GM06990 (cell line): ENCODE results near the gene AFP.

Experiments used
- DNase-seq: peaks from one replicate; pipeline ENCODE4 v3.0.0-alpha.2; 2011; ENCODE audit not compliant: insufficient read length; ENCODE audit errors: extremely low read depth
- H3K27me3 ChIP-seq: replicated peaks from 2 replicates; pipeline ENCODE4 v1.6.0; 2011; ENCODE audit warnings: low read length; ENCODE audit not compliant: control insufficient read depth, insufficient read depth
- H3K36me3 ChIP-seq: 2 replicates; pipeline ENCODE4 v1.5.1; 2011; ENCODE audit warnings: low read length; ENCODE audit not compliant: control insufficient read depth, insufficient read depth
- H3K4me3 ChIP-seq: replicated peaks from 2 replicates; pipeline ENCODE4 v1.5.1; 2011; ENCODE audit warnings: low read depth, mild to moderate bottlenecking, control low read depth, low read length
- TF ChIP-seq, protein P1 (sequence below): IDR thresholded peaks from 2 replicates; pipeline ENCODE4 v1.5.1; 2011; ENCODE audit warnings: low read length, control low read depth, mild to moderate bottlenecking, inconsistent platforms; ENCODE audit not compliant: insufficient read depth, poor library complexity, severe bottlenecking

Gene AFP

DNA sequence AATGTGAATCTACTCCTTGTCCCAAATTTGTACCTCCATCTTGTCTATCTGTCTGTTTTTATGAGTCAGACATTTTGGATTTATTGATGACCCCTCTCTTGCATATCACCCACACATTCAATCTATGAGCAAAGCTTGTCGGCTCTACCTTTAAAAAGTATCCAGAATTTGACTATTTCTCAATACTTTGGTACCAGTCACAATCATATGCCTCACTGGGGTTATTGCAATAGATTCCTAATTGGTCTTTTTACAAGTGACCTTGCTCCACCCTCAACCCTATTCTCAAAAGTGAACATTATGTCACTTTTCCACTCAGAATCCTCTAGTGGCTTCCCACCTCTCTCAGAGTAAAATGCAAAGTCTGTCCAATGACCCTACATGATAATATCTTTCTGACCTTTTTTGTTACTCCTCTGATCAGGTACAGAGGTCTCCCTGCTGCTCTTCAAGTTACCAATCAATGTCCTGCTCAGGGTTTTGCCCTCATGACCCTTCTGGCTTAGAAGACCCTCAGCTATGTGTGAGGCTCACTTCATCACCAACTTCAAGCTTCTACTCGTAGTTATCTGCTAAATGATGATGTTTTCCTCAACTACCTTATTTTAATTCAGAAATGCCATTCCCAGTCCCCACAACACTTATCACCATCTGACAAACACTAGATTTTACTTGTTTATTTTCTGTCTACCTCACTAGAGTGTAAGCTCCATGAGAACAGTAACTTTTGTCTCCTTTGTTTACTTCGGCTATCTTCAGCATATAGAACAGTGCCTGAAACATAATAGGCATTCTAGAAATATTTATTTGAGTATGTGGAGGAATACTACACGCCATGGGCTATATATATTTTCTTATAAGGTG lies 22.4 kb downstream of the AFP start:
- Histone ChIP-seq H3K27me3 (no peaks in the 10 kb centered on the region; the same call in none of the 2 replicates), H3K36me3 (no peaks in the 10 kb centered on the region), H3K4me3 (no peak overlapping the region)
- no peak for DNase-seq
- TF ChIP-seq, protein P1, sequence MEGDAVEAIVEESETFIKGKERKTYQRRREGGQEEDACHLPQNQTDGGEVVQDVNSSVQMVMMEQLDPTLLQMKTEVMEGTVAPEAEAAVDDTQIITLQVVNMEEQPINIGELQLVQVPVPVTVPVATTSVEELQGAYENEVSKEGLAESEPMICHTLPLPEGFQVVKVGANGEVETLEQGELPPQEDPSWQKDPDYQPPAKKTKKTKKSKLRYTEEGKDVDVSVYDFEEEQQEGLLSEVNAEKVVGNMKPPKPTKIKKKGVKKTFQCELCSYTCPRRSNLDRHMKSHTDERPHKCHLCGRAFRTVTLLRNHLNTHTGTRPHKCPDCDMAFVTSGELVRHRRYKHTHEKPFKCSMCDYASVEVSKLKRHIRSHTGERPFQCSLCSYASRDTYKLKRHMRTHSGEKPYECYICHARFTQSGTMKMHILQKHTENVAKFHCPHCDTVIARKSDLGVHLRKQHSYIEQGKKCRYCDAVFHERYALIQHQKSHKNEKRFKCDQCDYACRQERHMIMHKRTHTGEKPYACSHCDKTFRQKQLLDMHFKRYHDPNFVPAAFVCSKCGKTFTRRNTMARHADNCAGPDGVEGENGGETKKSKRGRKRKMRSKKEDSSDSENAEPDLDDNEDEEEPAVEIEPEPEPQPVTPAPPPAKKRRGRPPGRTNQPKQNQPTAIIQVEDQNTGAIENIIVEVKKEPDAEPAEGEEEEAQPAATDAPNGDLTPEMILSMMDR = no peak

DNA sequence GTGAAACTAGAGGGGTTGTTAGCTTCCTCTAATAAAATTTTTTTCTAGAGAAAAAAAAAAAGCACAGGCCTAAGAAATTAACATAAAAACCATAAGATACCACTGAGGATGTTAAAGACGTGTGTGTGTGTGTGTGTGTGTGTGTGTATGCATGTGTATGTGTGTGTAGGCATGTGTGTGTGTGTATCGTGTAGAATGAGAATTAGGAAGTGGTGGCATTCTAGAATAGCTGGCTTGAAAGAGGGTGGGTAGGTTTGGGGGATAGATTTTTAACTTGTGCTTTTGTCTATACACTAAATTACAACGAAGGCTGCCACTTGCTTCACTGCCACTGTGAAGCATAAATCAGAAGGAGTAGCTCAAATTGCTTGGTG lies 23.0 kb downstream of the AFP start:
- no peak overlapping the region for H3K4me3 ChIP-seq
- H3K36me3 ChIP-seq = no peaks in the 10 kb centered on the region
- TF ChIP-seq, protein P1 = no peak
- no peaks in the 10 kb centered on the region; the same call in none of the 2 replicates for H3K27me3 ChIP-seq
- no peak for DNase-seq

DNA sequence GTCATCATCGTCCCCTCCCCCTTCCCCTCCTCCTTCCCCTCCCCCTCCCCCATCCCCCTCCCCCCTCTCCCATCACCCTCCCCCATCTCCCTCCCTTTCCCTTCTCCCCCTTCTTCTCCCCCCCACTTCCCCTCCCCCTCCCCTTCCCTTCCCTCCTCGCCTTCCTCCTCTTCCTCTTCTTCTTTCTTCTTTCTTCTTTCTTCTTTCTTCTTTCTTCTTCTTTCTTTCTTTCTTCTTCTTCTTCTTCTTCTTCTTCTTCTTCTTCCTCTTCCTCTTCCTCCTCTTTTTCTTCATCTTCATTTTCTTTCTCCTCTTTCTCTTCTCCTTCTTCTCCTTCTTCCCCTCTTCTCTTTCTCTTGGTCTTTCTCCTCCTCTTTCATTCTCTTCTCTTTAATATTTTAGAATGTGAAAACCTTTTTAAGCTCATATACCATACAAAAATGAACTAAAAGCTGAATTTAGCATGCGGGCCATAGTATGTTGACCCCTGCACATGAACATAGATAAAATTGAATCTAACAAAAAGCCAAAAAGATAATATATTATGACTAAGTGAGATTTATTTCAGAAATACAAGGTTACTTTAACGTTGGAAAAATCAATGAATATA lies 25.0 kb downstream of the AFP start:
- TF ChIP-seq, protein P1 = no peak
- Histone ChIP-seq H3K4me3 (no peak overlapping the region), H3K27me3 (no peaks in the 10 kb centered on the region; the same call in none of the 2 replicates), H3K36me3 (no peaks in the 10 kb centered on the region)
- no peak for DNase-seq

DNA sequence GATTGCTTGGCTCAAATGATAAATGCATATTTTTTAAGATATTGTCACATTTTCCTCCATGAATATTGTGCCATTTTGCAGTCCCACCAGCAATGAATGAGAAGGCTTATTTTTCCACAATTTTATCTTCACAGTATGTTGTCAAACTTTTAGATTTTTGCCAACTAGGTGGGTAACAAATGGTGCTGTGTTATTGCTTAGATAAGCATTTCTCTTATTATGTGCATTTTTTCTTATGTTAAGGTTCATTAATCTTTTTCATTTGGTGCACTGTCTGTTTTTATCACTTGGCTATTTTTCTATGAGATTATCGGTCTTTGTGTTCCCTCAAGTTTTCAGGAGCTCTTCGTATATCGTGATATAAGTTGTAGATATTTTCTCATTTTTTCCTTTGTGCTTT lies 32.1 kb downstream of the AFP start:
- TF ChIP-seq, protein P1 = no peak
- Histone ChIP-seq H3K27me3 (no peaks in the 10 kb centered on the region), H3K36me3 (no peaks in the 10 kb centered on the region), H3K4me3 (no peak overlapping the region)
- DNase-seq = no peak

DNA sequence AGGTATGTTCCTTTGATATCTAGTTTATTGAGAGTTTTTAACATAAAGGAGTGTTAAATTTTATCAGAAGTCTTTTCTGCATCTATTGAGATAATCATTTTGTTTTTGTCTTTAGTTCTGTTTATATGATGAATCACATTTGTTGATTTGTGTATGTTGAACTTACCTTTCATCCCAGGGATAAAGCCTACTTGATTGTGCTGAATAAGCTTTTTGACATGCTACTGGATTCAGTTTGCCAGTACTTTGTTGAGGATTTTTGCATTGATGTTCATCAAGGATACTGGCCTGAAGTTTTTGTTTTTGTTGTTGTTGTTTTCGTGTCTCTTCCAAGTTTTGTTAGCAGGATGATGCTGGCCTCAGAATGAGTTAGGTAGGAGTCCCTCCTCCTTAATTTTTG lies 34.7 kb downstream of the AFP start:
- TF ChIP-seq, protein P1 = no peak
- no peak for DNase-seq
- Histone ChIP-seq H3K4me3 (no peak overlapping the region), H3K36me3 (no peaks in the 10 kb centered on the region), H3K27me3 (no peaks in the 10 kb centered on the region)
